HG02884 (cell line): ENCODE data around the gene ZNF197.
"Not testable (repeated sequence)": the region's sequence is repeated elsewhere in the genome, so short reads cannot be mapped to it uniquely, and the experiment has no call there.

Source experiments
- ATAC-seq: cut with Tn5 transposase; IDR thresholded peaks from one replicate; pipeline ENCODE4 v1.9.1; 2021; ENCODE audit warnings: mild to moderate bottlenecking, moderate library complexity; ENCODE audit not compliant: unreplicated experiment

The ZNF197 gene

GRCh38 chr3:44624749-44625480, at the start of gene ZNF197:
Gene ZNF197, plus strand, starts transcription at chr3:44625036. Its CDS starts 4,119 bp downstream, at chr3:44629155.
- peak; percentile 93 for ATAC-seq

- ATAC-seq, result no peak
These were observed 48.2 kb upstream of the ZNF197 start for GRCh38 chr3:44576613-44577012.

GRCh38 chr3:44577354-44577952, 47.4 kb upstream of the ZNF197 start:
- ATAC-seq, result not testable (repeated sequence)

- ATAC-seq, result not testable (repeated sequence)
These were observed 46.5 kb upstream of the ZNF197 start for GRCh38 chr3:44578316-44578715.

GRCh38 chr3:44578924-44579515, 45.8 kb upstream of the ZNF197 start:
- ATAC-seq, result not testable (repeated sequence)

- not testable (repeated sequence) for ATAC-seq
These were observed 45.1 kb upstream of the ZNF197 start for GRCh38 chr3:44579749-44580148.

- ATAC-seq, result not testable (repeated sequence)
These were observed 43.9 kb upstream of the ZNF197 start for GRCh38 chr3:44580971-44581370.

- peak; percentile 78 for ATAC-seq
These were observed 40.0 kb upstream of the ZNF197 start, which contains the start of gene ZNF660 for GRCh38 chr3:44584646-44585501. Gene ZNF660, plus strand, starts transcription at chr3:44584964. Its CDS starts 9,230 bp downstream, at chr3:44594194.

- no peak for ATAC-seq
These were observed 28.2 kb upstream of the ZNF197 start for GRCh38 chr3:44596621-44597020.

- ATAC-seq, result no peak
These were observed 23.1 kb upstream of the ZNF197 start for GRCh38 chr3:44601749-44602148.

- no peak for ATAC-seq
These were observed 12.2 kb upstream of the ZNF197 start for GRCh38 chr3:44612678-44613077.

- ATAC-seq, result no peak
These were observed 3.9 kb downstream of the ZNF197 start for GRCh38 chr3:44628716-44629115.

- ATAC-seq, result no peak
These were observed 7.4 kb downstream of the ZNF197 start for GRCh38 chr3:44632193-44632592.

GRCh38 chr3:44642337-44642736, 17.5 kb downstream of the ZNF197 start:
- no peak for ATAC-seq

GRCh38 chr3:44643024-44643423, 18.2 kb downstream of the ZNF197 start:
- ATAC-seq, result no peak

- ATAC-seq, result no peak
These were observed 22.9 kb downstream of the ZNF197 start for GRCh38 chr3:44647771-44648170.

- ATAC-seq, result peak; percentile 98
These were observed 23.9 kb downstream of the ZNF197 start, which contains the start of gene ZNF35 for GRCh38 chr3:44648564-44649229. Gene ZNF35, plus strand, starts transcription at chr3:44648732. Its CDS starts 2,336 bp downstream, at chr3:44651068.

- ATAC-seq, result no peak
These were observed 24.9 kb downstream of the ZNF197 start for GRCh38 chr3:44649709-44650108.

- ATAC-seq, result no peak
These were observed 29.2 kb downstream of the ZNF197 start for GRCh38 chr3:44654039-44654438.

- ATAC-seq, result no peak
These were observed 34.2 kb downstream of the ZNF197 start for GRCh38 chr3:44659015-44659414.
